H9 (cell line): ENCODE measurements around the gene GTF2A2. TPM values are rescaled to one million over a fixed set of nuclear protein-coding genes. Genes with fewer than 3 reads are reported as not detected.

Source experiments
- DNase-seq: peaks from one replicate; pipeline ENCODE4 v3.0.0-alpha.2; 2017
- H2AFZ ChIP-seq: one replicate; pipeline ENCODE4 v1.6.1; 2013; ENCODE audit warnings: mild to moderate bottlenecking, low read length, control low read depth, moderate library complexity
- H2AK5ac ChIP-seq: 2 replicates; pipeline ENCODE4 v1.6.1; 2013; ENCODE audit warnings: low read length, control low read depth, mixed read lengths; ENCODE audit not compliant: insufficient read length
- H2BK120ac ChIP-seq: one replicate; pipeline ENCODE4 v1.6.1; 2013; ENCODE audit warnings: low read depth, mild to moderate bottlenecking, low read length, control low read depth, inconsistent platforms; ENCODE audit not compliant: poor library complexity, severe bottlenecking
- H2BK12ac ChIP-seq: 2 replicates; pipeline ENCODE4 v1.6.1; 2013; ENCODE audit warnings: low read length, control low read depth, mixed read lengths, low read depth; ENCODE audit not compliant: insufficient read length
- H2BK15ac ChIP-seq: 2 replicates; pipeline ENCODE4 v1.6.1; 2013; ENCODE audit warnings: low read depth, low read length, control low read depth
- H2BK20ac ChIP-seq: one replicate; pipeline ENCODE4 v1.6.1; 2013; ENCODE audit warnings: low read depth, mild to moderate bottlenecking, low read length, control low read depth, inconsistent platforms; ENCODE audit not compliant: poor library complexity, severe bottlenecking
- H2BK5ac ChIP-seq: 2 replicates; pipeline ENCODE4 v1.6.1; 2013; ENCODE audit warnings: low read length, control low read depth, mixed read lengths; ENCODE audit not compliant: insufficient read length
- H3K14ac ChIP-seq: 2 replicates; pipeline ENCODE4 v1.6.1; 2013; ENCODE audit warnings: low read length, control low read depth; ENCODE audit not compliant: insufficient read depth
- H3K18ac ChIP-seq: 2 replicates; pipeline ENCODE4 v1.6.1; 2013; ENCODE audit warnings: low read depth, mild to moderate bottlenecking, mixed read lengths, low read length, control low read depth; ENCODE audit not compliant: insufficient read length
- H3K23ac ChIP-seq: 2 replicates; pipeline ENCODE4 v1.6.1; 2013; ENCODE audit warnings: low read length, control low read depth, mixed read lengths, low read depth; ENCODE audit not compliant: insufficient read length
- H3K23me2 ChIP-seq: 2 replicates; pipeline ENCODE4 v1.6.1; 2013; ENCODE audit warnings: low read depth, mild to moderate bottlenecking, mixed read lengths, low read length, control low read depth; ENCODE audit not compliant: insufficient read length, poor library complexity, severe bottlenecking
- H3K27ac ChIP-seq: 2 replicates; pipeline ENCODE4 v1.5.1; 2013; ENCODE audit warnings: low read length, control low read depth, mixed read lengths, low read depth; ENCODE audit not compliant: insufficient read length
- H3K27me3 ChIP-seq: 2 replicates; pipeline ENCODE4 v1.6.1; 2013; ENCODE audit warnings: low read length, control low read depth, inconsistent platforms; ENCODE audit not compliant: insufficient read depth
- H3K4ac ChIP-seq: 2 replicates; pipeline ENCODE4 v1.6.1; 2013; ENCODE audit warnings: low read depth, mild to moderate bottlenecking, control low read depth, inconsistent platforms, low read length, moderate library complexity
- H3K4me1 ChIP-seq: 2 replicates; pipeline ENCODE4 v1.6.1; 2013; ENCODE audit warnings: low read length, control low read depth, inconsistent platforms; ENCODE audit not compliant: insufficient read depth
- H3K4me2 ChIP-seq: 2 replicates; pipeline ENCODE4 v1.6.1; 2013; ENCODE audit warnings: low read length, control low read depth, mixed read lengths; ENCODE audit not compliant: insufficient read length, insufficient read depth
- H3K56ac ChIP-seq: 2 replicates; pipeline ENCODE4 v1.6.1; 2013; ENCODE audit warnings: low read depth, mild to moderate bottlenecking, mixed read lengths, low read length, control low read depth; ENCODE audit not compliant: insufficient read length
- H3K79me1 ChIP-seq: 2 replicates; pipeline ENCODE4 v1.6.1; 2013; ENCODE audit warnings: low read depth, mild to moderate bottlenecking, moderate library complexity, low read length, control low read depth, inconsistent platforms; ENCODE audit not compliant: insufficient read depth, poor library complexity, severe bottlenecking
- H3K79me2 ChIP-seq: 2 replicates; pipeline ENCODE4 v1.6.1; 2013; ENCODE audit warnings: low read length, control low read depth, inconsistent platforms; ENCODE audit not compliant: insufficient read depth
- H3K9ac ChIP-seq: 2 replicates; pipeline ENCODE4 v1.6.1; 2013; ENCODE audit warnings: low read length, control low read depth, mixed read lengths; ENCODE audit not compliant: insufficient read length; ENCODE audit errors: extremely low read depth
- H3K9me3 ChIP-seq: one replicate; pipeline ENCODE4 v1.6.1; 2013; ENCODE audit warnings: low read depth, low read length, inconsistent platforms; ENCODE audit not compliant: control insufficient read depth
- H3T11ph ChIP-seq: one replicate; pipeline ENCODE4 v1.6.1; 2013; ENCODE audit warnings: mild to moderate bottlenecking, low read length, control low read depth, inconsistent platforms
- H4K20me1 ChIP-seq: one replicate; pipeline ENCODE4 v1.6.1; 2013; ENCODE audit not compliant: control insufficient read depth, insufficient read length, insufficient read depth
- H4K5ac ChIP-seq: 2 replicates; pipeline ENCODE4 v1.6.1; 2013; ENCODE audit warnings: low read depth, mild to moderate bottlenecking, mixed read lengths, low read length, control low read depth; ENCODE audit not compliant: insufficient read length
- H4K8ac ChIP-seq: replicated peaks from 2 replicates; pipeline ENCODE4 v1.6.1; 2013; ENCODE audit warnings: low read length, control low read depth, mixed read lengths, low read depth; ENCODE audit not compliant: insufficient read length
- H4K91ac ChIP-seq: 2 replicates; pipeline ENCODE4 v1.6.1; 2013; ENCODE audit warnings: low read depth, mild to moderate bottlenecking, moderate library complexity, mixed read lengths, low read length, control low read depth; ENCODE audit not compliant: insufficient read length
- H3K27ac Mint-ChIP-seq, 3 experiments: 2 replicates in 2 of 3; 3 replicates in 1 of 3; pipeline ENCODE4 v1.8.0; 2020 to 2021; ENCODE audit warnings: mixed read lengths in 3 of 3, mild to moderate bottlenecking in 1 of 3, moderate library complexity in 1 of 3
- H3K27me3 Mint-ChIP-seq: 2 replicates; pipeline ENCODE4 v1.8.0; 2021; ENCODE audit warnings: low read depth, mild to moderate bottlenecking, moderate library complexity, mixed read lengths
- H3K36me3 Mint-ChIP-seq, 3 experiments: 2 replicates in 2 of 3; 3 replicates in 1 of 3; pipeline ENCODE4 v1.8.0; 2020 to 2021; ENCODE audit warnings: low read depth in 3 of 3, mixed read lengths in 3 of 3; ENCODE audit not compliant: insufficient read depth in 1 of 3
- H3K4me1 Mint-ChIP-seq, 2 experiments: 2 replicates each; pipeline ENCODE4 v1.8.0; 2020; ENCODE audit warnings: mixed read lengths in 2 of 2
- H3K4me3 Mint-ChIP-seq, 2 experiments: 2 replicates in 1 of 2; 3 replicates in 1 of 2; pipeline ENCODE4 v1.8.0; 2020 to 2021; ENCODE audit warnings: mild to moderate bottlenecking in 2 of 2, mixed read lengths in 2 of 2, moderate library complexity in 1 of 2
- H3K9me3 Mint-ChIP-seq, 2 experiments: 2 replicates in 1 of 2; 3 replicates in 1 of 2; pipeline ENCODE4 v1.8.0; 2020; ENCODE audit warnings: mild to moderate bottlenecking in 2 of 2, mixed read lengths in 2 of 2, moderate library complexity in 1 of 2
- WGBS: extraction: QIAGEN DNeasy Blood & Tissue Kit; methylation state at CpG from one replicate; pipeline ENCODE4 v1.1.7; 2013; ENCODE audit warnings: missing lambda C conversion rate, low lambda C conversion rate, mixed read lengths; ENCODE audit not compliant: insufficient read length; ENCODE audit errors: extremely low coverage; 5-methylcytosine and 5-hydroxymethylcytosine counted together
- total RNA-seq: library from RNA; stranded (reverse); gene quantifications from 2 replicates; pipeline ENCODE4 v1.2.1, GENCODE V29; 2021
- TF ChIP-seq, protein P1 (sequence below): fragments of 200-600 bp; sonication (generic); conservative IDR thresholded peaks from 3 replicates; pipeline ENCODE4 v1.8.0; 2021; ENCODE audit warnings: antibody characterized with exemption, mild to moderate bottlenecking

The GTF2A2 gene
- total RNA-seq, 1 experiment from 2014 or later, result 144 TPM

DNA sequence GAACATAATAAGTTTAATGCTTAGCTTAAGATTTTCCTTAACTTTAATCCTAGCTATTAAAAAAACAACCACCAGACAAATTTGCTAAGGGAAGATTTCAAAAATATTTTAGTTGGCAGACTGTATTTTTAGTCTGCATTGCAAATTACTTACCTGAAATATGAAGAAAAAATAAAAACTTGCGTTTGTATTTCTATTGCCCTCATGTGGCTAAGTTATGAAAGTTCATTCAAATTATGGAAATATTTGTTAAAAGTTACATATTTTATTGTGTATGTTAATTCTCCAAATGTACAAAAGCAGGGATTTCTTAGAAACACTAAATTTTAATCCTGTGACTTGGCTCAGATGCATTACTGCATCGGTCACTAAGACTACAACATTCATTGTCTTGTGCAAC is 15.0 kb downstream of the GTF2A2 start:
- Mint-ChIP-seq H3K9me3 (no peaks in the 10 kb centered on the region), H3K4me1 (no peaks in the 10 kb centered on the region), H3K27ac (no peak overlapping the region), H3K27me3 (no peaks in the 10 kb centered on the region), H3K36me3 (peaks cover 15 to 64% (median 39%) of the 10 kb centered on the region in 3 experiments; a peak in 6 of 7 replicates), H3K4me3 (no peak overlapping the region)
- Histone ChIP-seq H3K56ac (no peak overlapping the region), H4K8ac (no peak overlapping the region), H2BK20ac (no peak overlapping the region), H3K4me2 (no peak overlapping the region), H3K18ac (no peak overlapping the region), H4K5ac (no peak overlapping the region), H3K4me1 (no peaks in the 10 kb centered on the region), H2AFZ (no peak overlapping the region), H3K4ac (no peak overlapping the region), H3T11ph (no peak overlapping the region), H3K27ac (no peak overlapping the region), H3K79me1 (no peaks in the 10 kb centered on the region), H4K91ac (no peak overlapping the region), H3K23ac (no peak overlapping the region), H3K9ac (no peak overlapping the region), H3K79me2 (no peaks in the 10 kb centered on the region), H3K9me3 (no peaks in the 10 kb centered on the region), H3K27me3 (no peaks in the 10 kb centered on the region), H2BK15ac (no peak overlapping the region), H4K20me1 (no peaks in the 10 kb centered on the region), H3K14ac (no peak overlapping the region), H2AK5ac (no peak overlapping the region), H2BK12ac (no peak overlapping the region), H2BK5ac (no peak overlapping the region), H3K23me2 (no peaks in the 10 kb centered on the region), H2BK120ac (no peak overlapping the region)
- TF ChIP-seq, protein P1, sequence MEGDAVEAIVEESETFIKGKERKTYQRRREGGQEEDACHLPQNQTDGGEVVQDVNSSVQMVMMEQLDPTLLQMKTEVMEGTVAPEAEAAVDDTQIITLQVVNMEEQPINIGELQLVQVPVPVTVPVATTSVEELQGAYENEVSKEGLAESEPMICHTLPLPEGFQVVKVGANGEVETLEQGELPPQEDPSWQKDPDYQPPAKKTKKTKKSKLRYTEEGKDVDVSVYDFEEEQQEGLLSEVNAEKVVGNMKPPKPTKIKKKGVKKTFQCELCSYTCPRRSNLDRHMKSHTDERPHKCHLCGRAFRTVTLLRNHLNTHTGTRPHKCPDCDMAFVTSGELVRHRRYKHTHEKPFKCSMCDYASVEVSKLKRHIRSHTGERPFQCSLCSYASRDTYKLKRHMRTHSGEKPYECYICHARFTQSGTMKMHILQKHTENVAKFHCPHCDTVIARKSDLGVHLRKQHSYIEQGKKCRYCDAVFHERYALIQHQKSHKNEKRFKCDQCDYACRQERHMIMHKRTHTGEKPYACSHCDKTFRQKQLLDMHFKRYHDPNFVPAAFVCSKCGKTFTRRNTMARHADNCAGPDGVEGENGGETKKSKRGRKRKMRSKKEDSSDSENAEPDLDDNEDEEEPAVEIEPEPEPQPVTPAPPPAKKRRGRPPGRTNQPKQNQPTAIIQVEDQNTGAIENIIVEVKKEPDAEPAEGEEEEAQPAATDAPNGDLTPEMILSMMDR, result no peak; the same call in 2 of the 3 replicates
- no peak for DNase-seq
- WGBS, result no CpG with 5 or more reads among the region's 2 CpGs
